Mesenchymal stem cell (in vitro differentiated cells and primary cell): Measurements from ENCODE around the gene FCF1.

Source experiments
- DNase-seq: peaks from one replicate; pipeline ENCODE4 v3.0.0-alpha.2; 2013
- H2AFZ ChIP-seq: one replicate; pipeline ENCODE4 v1.6.1; 2013; ENCODE audit warnings: low read depth, mild to moderate bottlenecking, control low read depth, inconsistent platforms, low read length, moderate library complexity
- H2AK5ac ChIP-seq: 2 replicates; pipeline ENCODE4 v1.6.1; 2013; ENCODE audit warnings: low read length, moderate library complexity, mild to moderate bottlenecking, inconsistent platforms; ENCODE audit not compliant: severe bottlenecking
- H2BK120ac ChIP-seq: one replicate; pipeline ENCODE4 v1.6.1; 2013; ENCODE audit warnings: low read depth, mild to moderate bottlenecking, inconsistent platforms, low read length, moderate library complexity
- H2BK12ac ChIP-seq, 2 experiments: one replicate each; pipeline ENCODE4 v1.6.1; 2013; ENCODE audit warnings: inconsistent platforms in 2 of 2, low read length in 2 of 2, mild to moderate bottlenecking in 2 of 2, moderate library complexity in 2 of 2, control low read depth in 1 of 2
- H2BK15ac ChIP-seq: one replicate; pipeline ENCODE4 v1.6.1; 2013; ENCODE audit warnings: mild to moderate bottlenecking, low read depth, inconsistent platforms; ENCODE audit not compliant: poor library complexity, severe bottlenecking
- H2BK5ac ChIP-seq: 2 replicates; pipeline ENCODE4 v1.6.1; 2013; ENCODE audit warnings: low read depth, mild to moderate bottlenecking, low read length, control low read depth, inconsistent platforms; ENCODE audit not compliant: poor library complexity, severe bottlenecking
- H3K14ac ChIP-seq, 2 experiments: one replicate each; pipeline ENCODE4 v1.6.1; 2013; ENCODE audit warnings: inconsistent platforms in 2 of 2, low read length in 2 of 2, control low read depth in 1 of 2, mild to moderate bottlenecking in 1 of 2, moderate library complexity in 1 of 2
- H3K18ac ChIP-seq, 2 experiments: one replicate each; pipeline ENCODE4 v1.6.1; 2013; ENCODE audit warnings: inconsistent platforms in 2 of 2, low read length in 2 of 2, control low read depth in 1 of 2, low read depth in 1 of 2, mild to moderate bottlenecking in 1 of 2
- H3K23ac ChIP-seq, 2 experiments: one replicate each; pipeline ENCODE4 v1.6.1; 2013; ENCODE audit warnings: inconsistent platforms in 2 of 2, low read length in 2 of 2, mild to moderate bottlenecking in 2 of 2, moderate library complexity in 2 of 2, control low read depth in 1 of 2
- H3K27ac ChIP-seq: 2 replicates; pipeline ENCODE4 v1.5.1; 2013; ENCODE audit warnings: mild to moderate bottlenecking, moderate library complexity, low read length, control low read depth, inconsistent platforms; ENCODE audit not compliant: poor library complexity, severe bottlenecking
- H3K27me3 ChIP-seq, 2 experiments: 2 replicates each; pipeline versions ENCODE4 v1.6.1 to v1.7.0; 2013; ENCODE audit warnings: low read length in 2 of 2, mild to moderate bottlenecking in 2 of 2, moderate library complexity in 2 of 2, control low read depth in 1 of 2, inconsistent platforms in 1 of 2; ENCODE audit not compliant: control insufficient read depth in 1 of 2, insufficient read depth in 1 of 2
- H3K36me3 ChIP-seq, 2 experiments: 2 replicates each; pipeline versions ENCODE4 v1.6.1 to v1.7.0; 2013; ENCODE audit warnings: low read length in 2 of 2, control low read depth in 1 of 2, inconsistent platforms in 1 of 2, low read depth in 1 of 2, mild to moderate bottlenecking in 1 of 2; ENCODE audit not compliant: insufficient read depth in 2 of 2, control insufficient read depth in 1 of 2
- H3K4ac ChIP-seq, 2 experiments: one replicate each; pipeline ENCODE4 v1.6.1; 2013; ENCODE audit warnings: inconsistent platforms in 2 of 2, low read length in 2 of 2, mild to moderate bottlenecking in 2 of 2, moderate library complexity in 2 of 2, control low read depth in 1 of 2, low read depth in 1 of 2
- H3K4me1 ChIP-seq: 2 replicates; pipeline ENCODE4 v1.6.1; 2013; ENCODE audit warnings: low read depth, low read length, control low read depth; ENCODE audit not compliant: control insufficient read depth, insufficient read depth
- H3K4me2 ChIP-seq: 2 replicates; pipeline ENCODE4 v1.6.1; 2013; ENCODE audit warnings: low read length, mild to moderate bottlenecking, inconsistent platforms; ENCODE audit not compliant: poor library complexity, severe bottlenecking
- H3K4me3 ChIP-seq, 2 experiments: 2 replicates each; pipeline versions ENCODE4 v1.5.1 to v1.7.0; 2013; ENCODE audit warnings: low read length in 2 of 2, mild to moderate bottlenecking in 2 of 2, control low read depth in 1 of 2, low read depth in 1 of 2; ENCODE audit not compliant: insufficient read depth in 1 of 2
- H3K79me1 ChIP-seq: replicated peaks from 2 replicates; pipeline ENCODE4 v1.6.1; 2013; ENCODE audit warnings: mild to moderate bottlenecking, control low read depth, low read length, inconsistent platforms; ENCODE audit not compliant: poor library complexity, severe bottlenecking
- H3K9ac ChIP-seq: 2 replicates; pipeline ENCODE4 v1.7.0; 2013; ENCODE audit warnings: mild to moderate bottlenecking, low read length, moderate library complexity
- H3K9me3 ChIP-seq: 2 replicates; pipeline ENCODE4 v1.7.0; 2013; ENCODE audit warnings: mild to moderate bottlenecking, low read length; ENCODE audit not compliant: control insufficient read depth
- H4K8ac ChIP-seq: one replicate; pipeline ENCODE4 v1.6.1; 2013; ENCODE audit warnings: inconsistent platforms, mild to moderate bottlenecking, low read length, moderate library complexity
- H4K91ac ChIP-seq: one replicate; pipeline ENCODE4 v1.6.1; 2013; ENCODE audit warnings: mild to moderate bottlenecking, low read length, inconsistent platforms
- WGBS: methylation state at CpG from one replicate; pipeline ENCODE4 v1.1.7; 2013; ENCODE audit warnings: mixed read lengths; 5-methylcytosine and 5-hydroxymethylcytosine counted together

The FCF1 gene

GRCh38 chr14:74771399-74771798 lies 58.5 kb downstream of the FCF1 start:
- H2BK12ac ChIP-seq = no peak overlapping the region
- peaks cover 2% of the 10 kb centered on the region for H3K4me1 ChIP-seq
- H3K9ac ChIP-seq = no peak overlapping the region
- H3K4me2 ChIP-seq = no peak overlapping the region
- no peak overlapping the region for H3K4ac ChIP-seq
- no peak overlapping the region for H3K18ac ChIP-seq
- WGBS = 81% methylated on average over 5 of the region's 5 CpGs
- no peak overlapping the region for H2BK15ac ChIP-seq
- no peaks in the 10 kb centered on the region for H3K36me3 ChIP-seq
- H2BK5ac ChIP-seq = no peak overlapping the region
- no peaks in the 10 kb centered on the region for H3K9me3 ChIP-seq
- H4K91ac ChIP-seq = no peak overlapping the region
- H3K79me1 ChIP-seq = peaks cover 1% of the 10 kb centered on the region
- no peak overlapping the region for H2BK120ac ChIP-seq
- no peak overlapping the region for H3K14ac ChIP-seq
- H2AK5ac ChIP-seq = no peak overlapping the region
- no peak overlapping the region for H3K23ac ChIP-seq
- no peak overlapping the region for H3K4me3 ChIP-seq
- no peak overlapping the region for H4K8ac ChIP-seq
- H3K27me3 ChIP-seq = no peaks in the 10 kb centered on the region
- H3K27ac ChIP-seq = no peak overlapping the region
- DNase-seq = no peak
- no peak overlapping the region for H2AFZ ChIP-seq

DNA sequence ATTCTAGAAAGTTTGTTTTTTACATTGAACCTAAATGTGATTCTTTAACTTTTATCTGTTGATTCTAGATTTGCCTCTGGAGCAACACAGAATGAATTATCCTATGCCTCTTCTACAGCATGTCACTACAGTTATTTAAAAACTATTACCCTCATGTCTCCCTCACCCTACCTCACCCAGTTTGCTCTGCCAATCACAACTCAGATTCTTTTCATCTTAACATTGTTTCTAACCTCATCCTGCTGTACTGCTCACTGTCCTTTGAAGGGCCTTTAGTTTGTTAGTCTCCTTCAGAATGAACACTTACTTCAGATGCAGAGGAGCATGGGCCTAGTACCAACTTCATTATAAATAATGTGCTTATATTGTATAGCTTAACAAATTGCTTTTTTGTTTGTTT lies 71.7 kb downstream of the FCF1 start:
- H3K36me3 ChIP-seq = peaks cover 25 to 87% of the 10 kb centered on the region in 2 experiments
- H3K9ac ChIP-seq = no peak overlapping the region
- no peak overlapping the region for H2BK120ac ChIP-seq
- no peak overlapping the region for H3K27ac ChIP-seq
- peaks cover 19% of the 10 kb centered on the region for H3K79me1 ChIP-seq
- H3K4me2 ChIP-seq = no peak overlapping the region
- H4K91ac ChIP-seq = no peak overlapping the region
- DNase-seq = no peak
- H3K27me3 ChIP-seq = no peaks in the 10 kb centered on the region
- no peak overlapping the region for H2AFZ ChIP-seq
- H2AK5ac ChIP-seq = no peak overlapping the region
- H3K14ac ChIP-seq = no peak overlapping the region
- no peak overlapping the region for H3K23ac ChIP-seq
- no peak overlapping the region for H4K8ac ChIP-seq
- no peak overlapping the region for H2BK5ac ChIP-seq
- no peak overlapping the region for H2BK12ac ChIP-seq
- no peaks in the 10 kb centered on the region for H3K9me3 ChIP-seq
- no peaks in the 10 kb centered on the region for H3K4me1 ChIP-seq
- H3K4ac ChIP-seq = no peak overlapping the region
- no peak overlapping the region for H3K4me3 ChIP-seq
- H3K18ac ChIP-seq = no peak overlapping the region
- no peak overlapping the region for H2BK15ac ChIP-seq

DNA sequence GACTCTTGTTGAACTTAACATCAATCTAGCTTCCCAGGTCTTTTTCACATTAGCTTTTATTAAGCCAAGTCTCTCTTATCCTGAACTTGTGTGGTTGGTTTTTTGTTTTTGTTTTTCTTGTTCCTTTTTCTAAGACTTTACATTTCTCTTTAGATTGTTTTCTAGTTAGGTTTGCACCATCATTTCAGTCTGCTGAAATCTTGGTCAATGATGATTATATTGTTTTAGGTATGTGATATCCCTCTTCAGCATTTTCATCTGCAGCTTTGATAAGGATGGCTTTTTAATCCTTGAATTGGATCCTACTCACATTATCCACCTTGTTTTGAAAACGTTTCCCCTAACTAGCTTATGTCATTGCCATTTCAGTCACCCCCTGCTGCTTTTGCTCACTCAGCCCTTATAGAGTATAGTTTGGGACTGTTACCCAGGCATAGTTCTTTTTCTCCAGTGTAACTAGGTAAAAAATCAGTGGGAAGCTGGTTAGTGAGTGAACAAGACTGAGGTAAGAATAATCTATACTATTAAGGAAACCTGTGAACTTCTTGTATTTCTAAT lies 72.2 kb downstream of the FCF1 start:
- no peak overlapping the region for H2AFZ ChIP-seq
- H4K91ac ChIP-seq = no peak overlapping the region
- H2AK5ac ChIP-seq = no peak overlapping the region
- H3K9ac ChIP-seq = no peak overlapping the region
- H3K18ac ChIP-seq = no peak overlapping the region
- H3K27ac ChIP-seq = no peak overlapping the region
- no peak overlapping the region for H2BK120ac ChIP-seq
- no CpG with 5 or more reads among the region's 1 CpG for WGBS
- H2BK5ac ChIP-seq = no peak overlapping the region
- no peaks in the 10 kb centered on the region for H3K27me3 ChIP-seq
- no peak overlapping the region for H3K4me3 ChIP-seq
- H2BK15ac ChIP-seq = no peak overlapping the region
- no peak overlapping the region for H3K23ac ChIP-seq
- H3K79me1 ChIP-seq = peaks cover 20% of the 10 kb centered on the region
- H3K14ac ChIP-seq = no peak overlapping the region
- no peak overlapping the region for H3K4ac ChIP-seq
- H3K4me2 ChIP-seq = no peak overlapping the region
- no peaks in the 10 kb centered on the region for H3K4me1 ChIP-seq
- DNase-seq = no peak
- peaks cover 22 to 84% of the 10 kb centered on the region in 2 experiments for H3K36me3 ChIP-seq
- H2BK12ac ChIP-seq = no peak overlapping the region
- no peaks in the 10 kb centered on the region for H3K9me3 ChIP-seq
- no peak overlapping the region for H4K8ac ChIP-seq

DNA sequence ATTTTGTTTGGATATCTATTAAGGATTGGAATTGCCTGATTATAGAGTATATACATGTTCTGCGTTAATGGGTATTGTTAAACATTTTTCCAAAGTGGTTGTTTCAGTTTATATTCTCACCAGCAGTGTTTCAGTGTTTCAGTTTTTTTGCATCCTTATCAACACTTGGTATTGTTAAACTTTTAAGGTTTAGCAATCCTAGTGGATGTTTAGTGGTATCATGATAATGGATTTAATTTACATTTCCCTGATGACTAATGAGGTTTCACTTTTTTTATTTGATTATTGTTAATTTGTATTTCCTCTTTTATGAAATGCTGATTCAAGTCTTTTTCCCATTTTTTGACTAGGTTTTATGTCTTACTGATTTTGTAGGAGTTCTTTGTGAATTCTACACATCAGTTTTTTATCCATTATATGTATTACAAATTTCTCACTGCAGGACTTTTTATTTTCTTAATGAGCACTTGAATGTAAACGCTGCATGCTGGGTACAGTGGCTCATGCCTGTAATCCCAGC lies 73.9 kb downstream of the FCF1 start:
- H2BK15ac ChIP-seq = no peak overlapping the region
- H3K14ac ChIP-seq = no peak overlapping the region
- no peak overlapping the region for H2AFZ ChIP-seq
- H3K27ac ChIP-seq = no peak overlapping the region
- H3K9me3 ChIP-seq = no peaks in the 10 kb centered on the region
- no peak overlapping the region for H2BK5ac ChIP-seq
- no peak overlapping the region for H3K18ac ChIP-seq
- WGBS = 100% methylated on average over 2 of the region's 2 CpGs
- no peak overlapping the region for H2BK120ac ChIP-seq
- H4K91ac ChIP-seq = no peak overlapping the region
- no peak overlapping the region for H3K4me2 ChIP-seq
- no peaks in the 10 kb centered on the region for H3K4me1 ChIP-seq
- no peak overlapping the region for H4K8ac ChIP-seq
- H3K9ac ChIP-seq = no peak overlapping the region
- H3K4me3 ChIP-seq = no peak overlapping the region
- no peaks in the 10 kb centered on the region for H3K27me3 ChIP-seq
- no peak overlapping the region for H2AK5ac ChIP-seq
- no peak overlapping the region for H2BK12ac ChIP-seq
- H3K79me1 ChIP-seq = peaks cover 18% of the 10 kb centered on the region
- DNase-seq = peak; percentile 5
- H3K23ac ChIP-seq = no peak overlapping the region
- peaks cover 14 to 66% of the 10 kb centered on the region in 2 experiments for H3K36me3 ChIP-seq
- no peak overlapping the region for H3K4ac ChIP-seq
